GM12872 (cell line): ENCODE results near the gene ZNF813.

Source experiments
- CTCF ChIP-seq: IDR thresholded peaks from 3 replicates; pipeline ENCODE4 v1.5.1; 2011; ENCODE audit warnings: low read depth, mild to moderate bottlenecking, low read length, moderate library complexity; ENCODE audit not compliant: insufficient read depth

ZNF813 gene

GRCh38 chr19:53467485-53468262 is at the start of gene ZNF813:
ZNF813 (plus strand) TSS chr19:53467733; CDS start chr19:53483823, 16,090 bp downstream.
- no peak for TF ChIP-seq CTCF

- no peak for TF ChIP-seq CTCF
Observed at GRCh38 chr19:53422551-53422950, 45.0 kb upstream of the ZNF813 start.

- peak; percentile 73 for TF ChIP-seq CTCF
Observed at GRCh38 chr19:53424968-53425597, 42.5 kb upstream of the ZNF813 start.

GRCh38 chr19:53431399-53432087 is 36.0 kb upstream of the ZNF813 start, which contains the start of gene ZNF761:
ZNF761 (plus strand) TSS chr19:53431984; CDS start chr19:53447269, 15,285 bp downstream.
- peak; percentile 31; the same call in 2 of the 3 replicates for TF ChIP-seq CTCF

GRCh38 chr19:53432088-53432661 is 35.4 kb upstream of the ZNF813 start:
- TF ChIP-seq CTCF: no peak

GRCh38 chr19:53455828-53456227 is 11.7 kb upstream of the ZNF813 start:
- TF ChIP-seq CTCF: no peak

- TF ChIP-seq CTCF: no peak
Observed at GRCh38 chr19:53461866-53462265, 5.7 kb upstream of the ZNF813 start.
